GM19438 (cell line): Measurements from ENCODE around the gene OXTR.

Experiments used
- ATAC-seq: cut with Tn5 transposase; IDR thresholded peaks from one replicate; pipeline ENCODE4 v1.9.1; 2021; ENCODE audit warnings: low read depth; ENCODE audit not compliant: unreplicated experiment

The OXTR gene

GRCh38 chr3:8769088-8769822 is at the start of gene OXTR:
TSS of gene OXTR (minus strand) at chr3:8769613. CDS start at chr3:8768187, 1,426 bp downstream.
- peak; percentile 55 for ATAC-seq

- ATAC-seq = no peak
Measured at GRCh38 chr3:8817486-8817885, 48.1 kb upstream of the OXTR start.

GRCh38 chr3:8816106-8816505 is 46.7 kb upstream of the OXTR start:
- no peak for ATAC-seq

GRCh38 chr3:8813411-8813810 is 44.0 kb upstream of the OXTR start:
- ATAC-seq = no peak

- no peak for ATAC-seq
Measured at GRCh38 chr3:8810561-8810960, 41.1 kb upstream of the OXTR start.

GRCh38 chr3:8805774-8806173 is 36.4 kb upstream of the OXTR start:
- no peak for ATAC-seq

GRCh38 chr3:8802256-8802655 is 32.8 kb upstream of the OXTR start:
- no peak for ATAC-seq

- ATAC-seq = no peak
Measured at GRCh38 chr3:8800016-8800415, 30.6 kb upstream of the OXTR start.

- ATAC-seq = no peak
Measured at GRCh38 chr3:8794247-8794646, 24.8 kb upstream of the OXTR start.

GRCh38 chr3:8793242-8793641 is 23.8 kb upstream of the OXTR start:
- no peak for ATAC-seq

GRCh38 chr3:8790529-8790928 is 21.1 kb upstream of the OXTR start:
- no peak for ATAC-seq

- no peak for ATAC-seq
Measured at GRCh38 chr3:8784676-8785435, 15.4 kb upstream of the OXTR start.

- no peak for ATAC-seq
Measured at GRCh38 chr3:8780279-8780678, 10.9 kb upstream of the OXTR start.

- ATAC-seq = no peak
Measured at GRCh38 chr3:8778475-8778874, 9.1 kb upstream of the OXTR start.

- no peak for ATAC-seq
Measured at GRCh38 chr3:8777978-8778267, 8.5 kb upstream of the OXTR start.

- no peak for ATAC-seq
Measured at GRCh38 chr3:8777201-8777977, 8.0 kb upstream of the OXTR start.

- ATAC-seq = no peak
Measured at GRCh38 chr3:8776406-8776805, 7.0 kb upstream of the OXTR start.

- ATAC-seq = no peak
Measured at GRCh38 chr3:8775602-8776001, 6.2 kb upstream of the OXTR start.

- no peak for ATAC-seq
Measured at GRCh38 chr3:8775181-8775580, 5.8 kb upstream of the OXTR start.

- no peak for ATAC-seq
Measured at GRCh38 chr3:8773941-8774542, 4.6 kb upstream of the OXTR start.
